Liver (tissue), 3 donors: Measurements from ENCODE around the gene NHLRC2.

Source experiments
- ATF3 ChIP-seq: IDR thresholded peaks from 2 replicates; pipeline ENCODE4 v1.6.1; 2016; ENCODE audit warnings: antibody characterized with exemption
- CTCF ChIP-seq: fragments of 150-350 bp; IDR thresholded peaks from 2 replicates; pipeline ENCODE4 v1.5.1; 2017; ENCODE audit warnings: improper control_type of control experiment, low read depth, low read length; ENCODE audit not compliant: missing input control
- EGR1 ChIP-seq, 2 donors: IDR thresholded peaks; 2 replicates each; pipeline ENCODE4 v1.6.1; 2016 to 2018; ENCODE audit warnings: antibody characterized with exemption in 2 of 2, low read depth in 2 of 2
- FOXA2 ChIP-seq: IDR thresholded peaks from 2 replicates; pipeline ENCODE4 v1.6.1; 2016; ENCODE audit warnings: antibody characterized with exemption
- GABPA ChIP-seq, 2 donors: IDR thresholded peaks in 1 of 2; conservative IDR thresholded peaks in 1 of 2; 2 replicates each; pipeline ENCODE4 v1.6.1; 2016; ENCODE audit warnings: antibody characterized with exemption in 2 of 2, mild to moderate bottlenecking in 1 of 2, moderate library complexity in 1 of 2
- HNF4A ChIP-seq, 2 donors: conservative IDR thresholded peaks; 2 replicates each; pipeline ENCODE4 v1.6.1; 2016; ENCODE audit warnings: antibody characterized with exemption in 2 of 2, mild to moderate bottlenecking in 2 of 2
- HNF4G ChIP-seq: IDR thresholded peaks from 2 replicates; pipeline ENCODE4 v1.6.1; 2016; ENCODE audit warnings: antibody characterized with exemption
- JUND ChIP-seq, 2 donors: IDR thresholded peaks; 2 replicates each; pipeline ENCODE4 v1.6.1; 2016; ENCODE audit warnings: antibody characterized with exemption in 2 of 2
- MAX ChIP-seq: IDR thresholded peaks from 2 replicates; pipeline ENCODE4 v1.6.1; 2016; ENCODE audit warnings: antibody characterized with exemption
- RAD21 ChIP-seq, 2 donors: IDR thresholded peaks; 2 replicates each; pipeline ENCODE4 v1.6.1; 2016; ENCODE audit warnings: antibody characterized with exemption in 2 of 2, mild to moderate bottlenecking in 2 of 2
- REST ChIP-seq: IDR thresholded peaks from 2 replicates; pipeline ENCODE4 v1.6.1; 2016; ENCODE audit warnings: antibody characterized with exemption, mild to moderate bottlenecking
- RXRA ChIP-seq, 2 donors: IDR thresholded peaks; 2 replicates each; pipeline ENCODE4 v1.6.1; 2017 to 2018; ENCODE audit warnings: antibody characterized with exemption in 2 of 2, mild to moderate bottlenecking in 1 of 2
- SP1 ChIP-seq: IDR thresholded peaks from 2 replicates; pipeline ENCODE4 v1.6.1; 2018; ENCODE audit warnings: antibody characterized with exemption, mild to moderate bottlenecking
- TAF1 ChIP-seq: conservative IDR thresholded peaks from 2 replicates; pipeline ENCODE4 v1.6.1; 2016; ENCODE audit warnings: antibody characterized with exemption, mild to moderate bottlenecking
- donor health status: healthy.
- donor health status: healthy.

- TF ChIP-seq RAD21 (IDR thresholded peaks at IDR 0.05) (no peak), GABPA (IDR thresholded peaks at IDR 0.05 in 1 of 2, conservative IDR thresholded peaks at IDR 0.05 in 1 of 2) (no peak), CTCF (peak; percentile 18), TAF1 (no peak), REST (no peak), EGR1 (IDR thresholded peaks at IDR 0.05; ENCODE audit: low read depth in 2 of 2) (no peak), RXRA (IDR thresholded peaks at IDR 0.05) (no peak), FOXA2 (no peak), SP1 (no peak), HNF4A (conservative IDR thresholded peaks at IDR 0.05) (no peak), JUND (IDR thresholded peaks at IDR 0.05) (no peak), ATF3 (no peak), MAX (no peak), HNF4G (no peak)
Observed at GRCh38 chr10:113854761-113855588, 514 bp downstream of the NHLRC2 start.
